Measurements from ENCODE around the gene RP9.

The RP9 gene

DNA sequence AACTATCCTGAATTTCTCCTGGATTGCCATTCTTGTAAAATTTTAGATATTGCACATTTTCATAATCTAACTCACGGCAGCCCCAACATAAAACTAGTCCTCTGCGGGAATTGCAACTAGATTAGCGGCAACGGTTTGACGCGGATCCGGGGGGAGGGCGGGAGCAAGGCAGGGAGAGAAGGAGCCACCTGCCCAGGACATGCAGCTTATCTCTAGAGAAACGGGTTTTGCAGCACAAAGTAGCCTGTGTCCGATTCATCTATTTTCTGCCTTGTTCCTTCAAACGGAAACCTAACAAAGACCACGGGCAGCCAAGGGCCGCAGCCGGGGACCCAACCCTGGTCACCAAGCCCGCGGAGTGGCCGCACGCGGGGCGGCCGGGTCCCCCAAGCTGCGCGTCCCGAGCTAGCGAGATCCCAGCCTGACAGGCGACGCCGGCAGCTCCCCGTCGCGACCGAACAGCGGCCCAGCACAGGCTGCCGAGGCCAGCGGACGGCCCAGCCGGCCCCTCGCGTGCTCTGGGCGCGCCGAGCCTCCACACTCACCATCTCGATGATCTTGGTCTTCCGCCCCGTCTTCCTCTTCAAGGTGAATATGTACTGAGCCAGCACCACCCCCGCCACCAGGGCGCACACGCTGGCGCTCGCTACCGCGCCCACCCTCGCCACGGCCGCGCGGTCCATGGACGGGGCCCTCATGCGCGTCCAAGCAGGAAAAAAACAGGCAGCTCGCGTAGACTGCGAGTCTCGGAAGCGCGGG lies 47.0 kb downstream of the RP9 start, which contains the start of gene NT5C3A:
Gene NT5C3A, minus strand, starts transcription at position 754 of the 759 bp plus-strand sequence. Its CDS starts 71 bp downstream, at position 683.
- DNase-seq: no peak

DNA sequence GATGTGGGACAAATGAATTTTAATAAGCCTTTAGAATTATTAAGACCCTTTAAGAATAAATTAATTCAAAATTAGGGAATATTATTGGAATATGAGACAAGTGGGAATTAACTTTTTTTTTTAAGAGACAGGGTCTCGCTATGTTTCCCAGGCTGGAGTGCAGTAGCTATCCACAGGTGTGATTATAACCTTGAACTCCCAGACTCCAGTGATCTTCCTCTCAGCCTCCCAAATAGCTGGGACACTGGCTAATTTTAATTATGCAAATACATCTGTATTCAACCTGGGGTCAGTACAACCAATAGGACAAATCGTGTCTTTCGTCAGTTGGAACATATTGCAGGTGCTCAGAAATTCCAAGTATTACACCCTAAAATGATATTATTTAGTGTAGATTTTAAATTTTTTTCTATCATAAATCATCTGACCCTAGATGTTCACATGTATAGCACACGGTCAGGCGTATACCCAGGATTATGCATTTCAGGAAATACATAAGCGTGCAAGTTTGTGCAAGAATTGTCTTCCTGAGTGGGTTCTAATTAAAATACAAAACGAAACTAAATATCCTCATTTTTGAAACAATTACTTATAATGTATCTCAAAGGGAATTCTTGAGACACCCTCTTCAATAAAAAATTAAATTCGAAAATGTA lies 47.8 kb downstream of the RP9 start:
- DNase-seq: no peak

DNA sequence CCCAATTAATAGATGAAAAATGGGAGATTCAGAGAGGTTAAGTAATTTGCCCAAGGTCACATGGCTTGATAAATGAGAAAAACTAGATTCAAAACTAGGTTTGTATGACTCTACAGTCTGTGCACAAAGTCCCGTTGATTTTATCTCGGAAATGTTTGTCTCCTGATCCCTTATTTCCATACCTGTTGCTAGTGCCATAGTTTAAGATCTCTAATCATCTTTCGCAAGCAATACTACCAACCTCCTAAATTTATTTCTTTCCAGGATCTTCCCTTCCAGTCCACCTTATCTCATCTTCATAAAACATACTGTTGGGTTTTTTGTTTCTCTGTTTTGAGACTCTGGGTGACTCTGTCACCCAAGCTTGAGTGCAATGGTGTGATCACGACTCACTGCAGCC lies 49.6 kb downstream of the RP9 start:
- no peak for DNase-seq

DNA sequence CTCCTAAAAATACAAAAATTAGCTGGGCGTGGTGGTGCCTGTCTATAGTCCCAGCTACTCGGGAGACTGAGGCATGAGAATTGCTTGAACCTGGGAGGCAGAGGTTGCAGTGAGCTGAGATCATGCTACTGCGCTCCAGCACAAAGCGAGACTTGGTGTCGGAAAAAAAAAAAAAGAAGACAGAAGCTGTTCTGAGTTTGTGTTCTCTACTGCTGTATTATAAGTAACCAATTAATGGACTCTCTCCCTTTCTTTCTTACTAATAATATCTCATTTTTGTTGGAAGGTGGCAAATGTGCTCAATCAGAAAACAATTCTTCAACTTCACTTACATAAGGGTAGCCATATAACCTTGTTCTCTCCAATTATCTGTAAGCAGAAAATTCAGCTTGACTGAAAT lies 54.0 kb downstream of the RP9 start:
- no peak for DNase-seq

DNA sequence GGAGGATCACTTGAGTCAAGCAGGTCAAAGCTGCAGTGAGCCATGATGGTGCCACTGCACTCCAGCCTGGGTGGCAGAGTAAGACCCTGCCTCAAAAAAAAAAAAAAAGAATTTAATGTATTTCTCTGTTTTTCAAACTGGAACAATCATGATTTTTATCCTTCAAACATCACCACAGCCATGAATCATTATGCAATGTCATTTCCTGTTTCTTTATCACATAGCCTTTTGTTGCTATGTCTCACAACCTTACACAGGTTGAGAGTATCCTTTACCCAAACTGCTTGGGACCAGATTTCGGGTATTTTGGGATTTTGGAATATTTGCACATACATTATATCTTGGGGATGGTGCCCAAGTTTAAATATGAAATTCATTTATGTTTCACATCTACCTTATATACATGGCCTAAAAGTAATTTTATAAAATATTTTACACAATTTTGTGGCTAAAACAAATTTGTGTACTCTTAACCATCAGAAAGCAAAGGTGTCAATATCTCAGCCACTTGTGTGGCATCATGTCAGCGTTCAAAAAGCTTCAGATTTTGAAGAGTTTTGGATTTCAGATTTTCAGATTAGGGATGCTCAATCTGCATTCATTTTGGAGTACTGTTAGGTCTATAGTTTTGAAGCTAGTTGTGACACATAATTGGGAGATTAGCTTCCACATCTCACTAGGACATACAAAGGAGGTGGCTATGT lies 54.8 kb downstream of the RP9 start:
- no peak for DNase-seq

DNA sequence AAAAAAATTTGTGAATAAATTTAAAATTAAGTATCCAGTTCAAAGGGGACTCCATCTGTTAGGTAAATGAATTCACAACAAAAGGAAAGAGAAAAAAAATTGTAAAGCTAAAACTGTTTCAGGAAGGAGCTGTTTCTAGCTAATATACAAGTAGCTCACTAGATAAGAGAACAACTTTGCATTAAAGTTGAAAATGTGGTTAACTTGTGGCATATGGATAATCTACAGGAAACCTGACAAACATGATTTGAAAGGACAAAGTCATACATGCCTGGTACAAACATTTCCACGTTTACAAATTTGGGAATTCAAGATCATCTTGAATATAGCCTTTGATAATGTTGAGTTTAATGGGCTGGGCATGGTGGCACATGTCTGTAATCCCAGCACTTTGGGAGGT lies 55.5 kb downstream of the RP9 start:
- no peak for DNase-seq

DNA sequence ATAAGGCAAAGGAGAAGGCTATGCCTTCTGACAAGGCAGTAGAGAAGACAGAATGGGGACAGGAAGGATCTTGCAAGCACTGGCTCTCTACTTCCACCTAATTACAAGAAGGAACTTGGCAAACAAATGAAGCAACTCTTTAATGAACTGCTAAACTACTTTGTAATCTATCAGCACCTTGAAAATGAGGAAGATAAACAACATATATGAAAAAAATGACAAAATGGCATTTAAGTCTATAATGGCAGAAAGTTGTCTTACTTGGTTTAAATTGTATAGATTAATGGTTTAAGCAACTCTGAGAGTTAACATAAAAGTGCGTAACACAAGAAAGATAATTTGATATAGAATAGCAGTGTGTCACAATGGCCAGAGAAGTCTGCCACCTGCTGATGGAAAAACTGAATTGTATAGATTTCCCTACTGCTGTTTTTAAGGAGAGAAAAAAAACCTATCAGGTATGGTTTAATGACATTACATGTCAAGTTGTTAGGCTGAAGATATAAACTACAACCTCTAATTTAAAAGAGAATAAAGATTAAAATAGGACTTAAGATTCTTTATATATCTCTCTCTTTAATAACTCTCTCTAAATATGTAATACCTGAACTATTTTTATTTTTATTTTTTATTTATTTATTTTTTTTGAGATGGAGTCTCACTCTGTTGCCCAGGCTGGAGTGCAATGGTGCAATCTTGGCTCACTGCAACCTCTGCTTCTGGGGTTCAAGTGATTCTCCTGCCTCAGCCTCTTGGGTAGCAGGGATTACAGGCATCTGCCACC lies 58.5 kb downstream of the RP9 start:
- no peak for DNase-seq

DNA sequence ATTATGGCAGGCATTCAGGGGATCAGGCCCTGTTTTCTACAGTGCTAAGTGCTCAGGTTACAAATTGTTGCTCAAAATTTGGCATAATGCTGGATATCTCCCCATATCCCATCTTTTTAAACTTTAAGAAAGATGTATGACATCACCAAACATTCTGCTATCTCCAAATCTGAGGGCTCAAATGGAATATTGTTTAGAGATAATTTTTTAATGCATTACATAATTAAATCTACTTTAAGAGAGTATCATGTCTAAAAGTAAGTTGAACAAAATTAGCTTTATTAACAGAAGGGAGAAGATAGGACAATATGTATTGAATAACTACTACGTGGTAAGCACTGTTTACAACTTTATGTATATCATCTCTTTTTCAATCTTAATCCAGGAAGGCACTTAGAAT lies 60.5 kb downstream of the RP9 start:
- no peak for DNase-seq

DNA sequence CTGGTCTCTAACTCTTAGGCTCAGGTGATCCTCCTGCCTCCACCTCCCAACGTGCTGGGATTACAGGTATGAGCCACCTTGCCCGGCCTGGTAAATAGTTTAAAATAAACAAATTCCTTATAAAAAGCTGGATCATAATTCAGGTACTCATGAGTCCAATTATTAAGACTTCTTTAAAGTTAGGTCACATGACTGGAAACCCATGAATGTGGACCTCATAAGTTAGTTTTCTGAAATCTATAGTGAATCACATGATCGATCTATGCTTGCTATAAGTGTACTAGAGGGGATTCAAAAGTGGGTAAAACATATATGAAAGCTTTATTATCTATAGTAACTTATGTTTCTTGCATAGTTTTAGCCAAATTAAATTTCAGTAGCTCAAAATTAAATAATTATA lies 60.9 kb downstream of the RP9 start:
- no peak for DNase-seq

DNA sequence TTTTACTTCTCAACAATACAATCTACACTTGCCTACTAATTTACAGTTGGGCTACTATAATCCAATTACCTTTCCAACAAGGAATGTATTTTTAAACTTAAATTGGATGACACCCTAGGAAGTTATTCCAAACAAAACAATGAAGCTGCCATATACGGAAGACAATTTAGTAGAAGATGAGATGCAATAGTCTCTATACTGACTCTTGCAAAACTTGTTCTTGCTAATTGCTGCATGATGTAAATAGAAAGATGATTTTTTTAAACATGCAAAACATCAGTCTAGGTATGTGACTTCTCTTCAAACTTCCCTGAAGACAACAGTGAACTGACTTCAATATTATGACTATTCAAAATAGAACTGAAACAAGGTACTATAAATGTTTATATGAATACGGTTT lies 64.2 kb downstream of the RP9 start:
- DNase-seq: no peak

Measured in femur (tissue), 1 donor.